NB4 (cell line): ENCODE measurements around the gene ZFHX2.

Experiments
- CTCF ChIP-seq: IDR thresholded peaks from one replicate; pipeline ENCODE4 v1.5.1; 2012; ENCODE audit warnings: low read depth, low read length
- TF ChIP-seq, protein P1 (sequence below): IDR thresholded peaks from 2 replicates; pipeline ENCODE4 v1.6.1; 2011; ENCODE audit warnings: low read depth, low read length

DNA sequence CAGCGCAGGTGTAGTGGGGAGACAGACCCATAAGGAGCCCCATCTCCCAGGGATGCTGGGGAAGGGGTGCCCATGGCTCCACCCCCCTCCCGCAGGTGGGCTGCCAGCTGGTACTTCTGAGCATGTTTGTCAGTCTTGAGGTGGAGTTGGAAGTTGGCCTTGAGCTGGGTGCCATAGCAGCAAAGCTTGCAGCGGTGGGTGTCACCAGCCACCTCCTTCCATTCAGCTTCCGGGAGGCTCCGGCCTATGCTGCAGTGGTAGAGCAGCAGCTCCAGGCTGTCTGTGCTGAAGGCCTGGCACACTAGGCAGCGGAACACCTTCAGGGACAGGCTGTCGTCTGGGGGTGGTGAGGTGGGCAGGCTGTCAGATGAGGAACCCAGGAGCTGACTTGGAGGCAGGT, 18.9 kb downstream of the ZFHX2 start:
- TF ChIP-seq, protein P1, sequence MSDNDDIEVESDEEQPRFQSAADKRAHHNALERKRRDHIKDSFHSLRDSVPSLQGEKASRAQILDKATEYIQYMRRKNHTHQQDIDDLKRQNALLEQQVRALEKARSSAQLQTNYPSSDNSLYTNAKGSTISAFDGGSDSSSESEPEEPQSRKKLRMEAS: no peak
- TF ChIP-seq CTCF: no peak
